GM19025 (cell line): Measurements from ENCODE around the gene CNGB1.

Experiments used
- ATAC-seq: cut with Tn5 transposase; IDR thresholded peaks from one replicate; pipeline ENCODE4 v1.9.1; 2021; ENCODE audit warnings: mild to moderate bottlenecking, low read depth, moderate library complexity; ENCODE audit not compliant: unreplicated experiment

Gene CNGB1

DNA sequence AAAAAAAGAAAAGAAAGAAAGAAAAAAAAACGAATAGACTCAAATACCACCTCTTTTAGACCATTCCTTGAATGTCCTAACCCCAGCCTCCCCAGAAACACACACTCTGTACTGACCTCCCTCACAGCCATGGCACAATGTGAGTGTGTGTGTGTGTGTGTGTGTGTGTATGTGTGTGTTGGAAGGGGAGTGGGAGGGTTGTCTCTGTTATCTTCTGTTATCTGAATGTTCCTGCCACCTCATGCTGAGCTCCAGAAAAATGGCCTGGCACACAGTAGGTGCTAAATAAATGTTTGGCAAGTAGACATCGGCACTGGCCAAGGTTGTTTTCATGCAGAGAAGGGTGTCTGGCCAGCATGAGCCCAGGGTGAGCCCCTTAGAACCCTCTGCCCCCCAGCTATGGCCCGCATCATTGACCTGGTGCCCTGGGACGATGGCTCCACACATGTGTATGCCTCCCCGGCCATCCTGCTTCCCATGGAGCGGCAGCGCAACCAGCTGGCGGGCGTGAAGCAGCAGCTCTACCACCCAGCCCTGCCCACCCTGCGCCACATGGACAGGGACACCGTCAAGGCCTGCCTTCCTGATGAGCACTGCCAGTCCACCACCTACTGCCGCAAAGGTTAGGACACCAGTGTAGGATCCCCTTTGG, 6.6 kb upstream of the CNGB1 start:
- ATAC-seq: no peak

DNA sequence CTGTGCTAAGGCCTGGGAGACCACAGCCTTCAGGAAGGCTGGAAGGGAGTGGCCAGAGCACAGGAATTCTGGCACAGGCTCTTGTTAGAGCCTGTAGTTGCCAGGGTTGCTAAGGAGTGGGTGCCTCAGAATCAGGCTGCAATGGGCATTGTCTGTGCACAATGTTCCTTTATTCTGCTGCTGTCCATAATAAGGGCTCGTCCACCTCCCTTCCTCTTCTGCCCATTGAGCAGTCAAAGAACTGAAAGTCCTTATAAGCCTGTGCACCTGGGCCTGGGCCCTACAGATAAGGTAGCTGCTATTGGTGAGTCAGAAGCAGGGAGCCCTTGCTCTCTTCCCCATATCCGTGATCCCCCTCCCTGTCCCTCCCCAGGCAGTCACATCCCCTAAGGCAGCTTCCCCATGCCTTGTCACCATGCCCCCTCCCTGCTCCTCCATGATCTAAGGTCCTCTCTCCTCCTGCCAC, 5.4 kb upstream of the CNGB1 start:
- ATAC-seq: no peak

DNA sequence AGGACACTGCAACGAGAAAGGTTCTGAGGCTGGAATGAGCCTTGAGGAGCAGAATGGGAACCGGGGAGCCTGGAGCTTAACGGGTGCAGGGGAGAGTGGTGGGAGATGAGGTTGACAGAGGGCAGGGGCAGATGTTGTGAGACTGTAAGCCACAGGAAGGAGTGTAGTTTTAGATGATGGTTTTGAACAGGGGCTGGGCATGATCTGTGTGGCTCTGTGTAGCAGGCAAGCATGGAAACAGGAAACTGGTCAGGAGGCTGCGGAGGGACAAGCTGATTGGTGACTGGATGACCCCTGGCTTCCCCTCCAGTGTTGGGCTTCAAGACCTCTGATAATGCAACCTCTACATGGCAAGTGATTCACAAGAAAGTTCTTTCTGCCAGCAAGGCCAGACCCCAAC, 1.4 kb upstream of the CNGB1 start:
- ATAC-seq: no peak

DNA sequence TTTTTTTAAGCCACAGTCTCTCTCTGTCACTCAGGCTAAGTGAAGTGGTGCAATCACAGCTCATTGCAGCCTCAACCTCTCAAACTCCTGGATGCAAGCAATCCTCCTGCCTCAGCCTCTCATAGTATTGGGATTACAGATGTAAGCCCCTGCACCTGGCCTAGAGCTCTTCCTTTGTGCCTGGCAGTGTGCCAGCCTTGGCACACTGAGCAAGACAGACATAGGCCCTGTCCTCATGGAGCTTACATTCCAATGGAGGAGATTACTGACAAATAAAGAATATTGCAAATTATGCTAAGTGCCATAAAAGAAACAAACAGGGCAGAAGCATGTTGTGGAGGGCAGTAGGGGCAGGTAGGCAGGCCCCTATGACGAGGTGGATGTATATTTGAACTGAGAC, 920 bp upstream of the CNGB1 start:
- ATAC-seq: no peak

DNA sequence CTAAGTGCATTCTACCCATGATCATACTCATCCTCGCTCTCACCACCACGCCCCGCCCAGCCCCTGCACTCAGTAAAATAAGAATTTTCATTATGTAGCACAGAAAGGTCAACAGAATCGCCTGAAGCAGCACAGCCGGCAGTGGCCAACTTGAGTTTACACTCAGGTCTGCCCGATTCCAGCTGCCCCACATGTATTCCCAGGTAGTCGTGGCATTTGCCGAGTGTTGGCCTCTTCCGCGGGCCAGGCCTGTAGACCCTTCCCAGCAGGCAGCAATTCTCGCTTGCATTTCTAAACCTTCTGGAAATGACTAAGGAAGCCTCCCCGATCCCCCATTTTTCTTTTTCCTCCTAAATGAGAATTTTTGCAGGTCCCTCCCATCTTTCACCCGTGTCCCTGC, 609 bp downstream of the CNGB1 start:
- no peak for ATAC-seq

DNA sequence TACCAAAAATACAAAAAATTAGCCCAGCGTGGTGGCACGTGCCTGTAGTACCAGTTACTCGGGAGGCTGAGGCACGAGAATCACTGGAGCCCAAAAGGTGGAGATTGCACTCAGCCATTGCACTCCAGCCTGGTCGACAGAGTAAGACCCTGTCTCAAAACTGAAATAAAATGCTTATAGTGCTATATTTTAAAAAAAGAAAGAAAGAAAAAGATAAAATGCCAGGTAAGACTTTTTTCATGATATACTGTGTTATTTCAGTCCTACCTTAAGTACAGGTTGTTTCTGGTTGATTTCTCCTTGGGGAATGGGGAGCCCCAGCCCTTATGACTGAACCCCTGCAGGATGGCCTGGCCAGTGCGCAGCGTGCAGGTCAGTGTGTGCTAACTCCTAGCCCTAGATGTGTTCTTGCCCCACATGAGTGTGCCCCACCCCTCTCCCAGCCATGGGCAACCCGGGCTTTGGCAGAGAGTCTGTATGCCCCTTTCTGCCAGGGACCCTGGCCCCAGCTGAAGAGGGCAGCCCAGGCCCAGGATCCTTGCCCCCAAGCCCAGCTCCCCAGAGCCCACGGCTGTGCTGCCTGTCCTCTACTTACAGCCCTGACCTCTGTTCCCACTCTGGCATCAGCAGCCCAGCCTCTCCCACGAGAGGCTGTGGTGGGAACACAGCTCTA, 1.3 kb downstream of the CNGB1 start:
- no peak for ATAC-seq

DNA sequence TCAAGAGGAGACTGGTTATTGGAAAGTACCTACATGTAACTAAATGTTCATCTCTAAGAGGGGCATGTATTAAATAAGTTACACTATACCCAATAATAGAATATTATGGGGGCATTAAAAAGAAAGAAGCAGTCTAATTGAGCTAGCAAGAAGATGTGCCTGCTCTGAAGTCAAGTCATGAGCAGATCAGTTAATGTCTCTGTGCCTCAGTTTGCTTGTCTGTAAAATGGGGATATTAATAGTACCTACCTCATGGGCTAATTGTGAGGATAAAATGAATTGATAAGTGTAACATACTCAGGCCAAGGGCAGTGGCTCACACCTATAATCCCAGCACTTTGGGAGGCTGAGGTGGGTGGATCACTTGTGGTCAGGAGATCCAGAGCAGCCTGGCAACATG, 3.0 kb downstream of the CNGB1 start:
- no peak for ATAC-seq

DNA sequence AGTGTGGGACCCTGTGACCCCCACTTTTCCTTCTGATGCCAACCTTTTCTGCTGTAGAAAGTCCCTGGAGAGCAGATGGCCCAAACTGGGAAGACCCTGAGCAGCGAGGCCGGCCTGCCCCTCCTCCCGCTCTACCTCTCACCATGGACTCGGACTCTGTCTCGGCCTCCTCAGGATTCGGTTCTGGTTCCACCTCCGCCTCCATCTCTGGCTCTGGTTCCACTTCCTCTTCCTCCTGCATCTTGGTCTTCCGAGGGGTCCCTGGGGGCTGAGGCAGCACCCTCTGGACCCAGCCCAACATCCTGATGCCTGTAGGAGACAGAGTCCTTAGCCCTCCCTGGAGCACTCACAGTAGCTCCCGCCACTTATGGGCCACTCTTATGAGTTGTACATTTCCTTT, 3.9 kb downstream of the CNGB1 start:
- ATAC-seq: no peak

DNA sequence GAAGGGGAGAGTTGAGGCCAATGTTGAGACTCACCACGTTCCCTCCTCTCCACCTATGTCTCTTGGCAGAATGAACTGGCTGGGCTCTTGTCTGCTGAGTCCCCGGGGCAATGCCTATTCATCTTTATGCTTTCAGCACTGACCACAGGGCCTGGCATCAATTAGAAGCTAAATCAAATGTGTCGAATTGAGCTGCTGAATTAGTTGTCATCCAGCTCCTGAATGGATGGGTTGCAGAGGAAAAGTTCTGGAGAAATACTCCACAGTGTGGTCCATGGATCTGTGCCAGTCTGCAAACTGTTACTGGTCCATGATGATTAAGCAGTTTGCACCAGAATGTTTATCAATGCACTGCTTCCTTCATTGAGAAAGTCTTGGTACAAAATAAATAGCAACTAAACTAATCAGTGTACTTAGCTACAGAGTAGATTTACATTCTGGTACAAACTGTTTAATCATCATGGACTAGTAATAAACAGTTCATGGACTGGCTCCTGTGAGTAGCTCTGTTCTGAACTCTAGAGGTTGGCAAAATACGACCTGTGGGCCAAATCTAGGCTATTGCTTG, 4.6 kb downstream of the CNGB1 start:
- ATAC-seq: no peak

DNA sequence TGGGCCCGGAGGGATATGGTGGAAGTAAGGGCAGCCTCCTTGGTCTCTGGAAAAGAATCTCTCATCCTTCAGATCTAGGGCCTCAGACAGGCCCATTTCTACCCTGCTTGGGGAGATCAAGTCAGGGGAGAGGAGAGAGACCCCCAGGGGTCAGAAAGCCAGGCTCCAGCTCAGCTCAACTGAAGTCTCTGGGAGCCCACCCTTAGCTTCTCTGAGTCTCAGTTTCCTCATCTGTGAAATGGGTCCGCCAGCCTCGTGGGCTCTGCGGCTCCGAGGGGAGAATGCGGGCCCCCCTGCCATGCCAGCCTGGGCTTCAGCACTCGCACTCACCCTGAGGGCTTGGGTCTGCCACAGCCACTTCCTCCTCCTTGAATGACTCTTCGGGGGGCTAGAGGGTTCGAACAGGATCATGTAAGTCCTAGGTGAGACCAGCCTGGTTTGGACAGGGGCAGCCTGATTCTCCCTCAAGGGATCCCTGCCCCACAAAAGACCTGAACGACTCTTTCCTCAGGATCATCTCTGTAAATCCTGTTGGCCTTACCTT, 6.7 kb downstream of the CNGB1 start:
- ATAC-seq: no peak

DNA sequence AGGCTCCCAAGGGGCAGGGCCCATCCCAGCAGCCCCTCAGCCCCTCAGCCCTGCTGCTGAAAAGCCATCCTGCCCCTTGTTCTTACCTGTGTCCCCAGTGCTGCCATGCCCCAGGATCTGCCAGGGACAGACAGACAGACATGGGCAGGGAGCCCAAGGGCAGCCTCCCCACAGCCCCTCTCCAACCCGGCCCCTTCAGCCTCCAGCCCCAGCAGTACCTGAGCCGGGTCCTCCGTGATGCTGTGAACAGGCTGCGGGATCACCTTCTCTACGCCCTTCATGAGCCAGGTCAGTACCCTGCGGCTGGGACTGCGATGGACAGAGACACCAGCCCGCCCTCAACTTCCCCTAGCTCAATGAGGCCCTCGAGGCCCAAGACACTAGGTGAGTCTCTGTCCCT, 8.2 kb downstream of the CNGB1 start:
- no peak for ATAC-seq

DNA sequence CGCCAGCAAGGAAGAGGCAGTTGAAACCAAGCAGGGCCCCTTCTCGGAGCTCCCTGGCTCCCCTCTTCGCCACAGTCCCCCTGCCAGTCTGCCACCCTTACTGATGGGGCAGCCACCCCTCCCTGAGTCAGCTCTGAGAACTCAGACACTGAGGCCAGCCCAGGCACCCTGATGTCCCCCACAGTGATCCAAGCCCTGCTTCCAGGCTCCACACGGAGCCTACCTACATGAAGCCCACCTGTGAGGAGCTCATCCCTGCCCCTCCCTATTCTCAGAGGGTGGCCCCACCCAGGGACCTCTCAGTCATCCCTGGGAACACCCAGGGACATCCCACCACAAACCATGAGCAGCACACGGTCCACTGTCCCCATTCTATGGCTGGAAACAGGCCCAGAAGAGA, 8.9 kb downstream of the CNGB1 start:
- no peak for ATAC-seq

DNA sequence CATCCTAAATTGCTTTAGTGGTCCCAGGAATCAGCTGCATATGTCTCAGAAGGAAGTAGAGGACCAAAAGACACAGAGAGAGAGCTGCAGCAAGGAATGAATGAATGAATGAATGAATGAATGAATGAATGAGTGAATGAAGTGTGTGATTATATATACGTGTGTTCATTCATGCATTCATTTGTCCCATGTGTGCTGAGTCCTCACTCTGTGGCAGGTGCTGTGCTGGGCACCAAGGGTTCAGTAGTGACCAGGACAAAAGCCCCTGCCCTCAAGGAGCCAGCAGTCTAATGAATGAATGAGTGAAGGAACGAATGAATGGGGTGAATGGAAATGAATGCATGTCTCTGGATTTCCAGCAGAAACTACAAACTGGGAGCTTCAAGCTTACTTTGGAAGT, 9.4 kb downstream of the CNGB1 start:
- no peak for ATAC-seq

DNA sequence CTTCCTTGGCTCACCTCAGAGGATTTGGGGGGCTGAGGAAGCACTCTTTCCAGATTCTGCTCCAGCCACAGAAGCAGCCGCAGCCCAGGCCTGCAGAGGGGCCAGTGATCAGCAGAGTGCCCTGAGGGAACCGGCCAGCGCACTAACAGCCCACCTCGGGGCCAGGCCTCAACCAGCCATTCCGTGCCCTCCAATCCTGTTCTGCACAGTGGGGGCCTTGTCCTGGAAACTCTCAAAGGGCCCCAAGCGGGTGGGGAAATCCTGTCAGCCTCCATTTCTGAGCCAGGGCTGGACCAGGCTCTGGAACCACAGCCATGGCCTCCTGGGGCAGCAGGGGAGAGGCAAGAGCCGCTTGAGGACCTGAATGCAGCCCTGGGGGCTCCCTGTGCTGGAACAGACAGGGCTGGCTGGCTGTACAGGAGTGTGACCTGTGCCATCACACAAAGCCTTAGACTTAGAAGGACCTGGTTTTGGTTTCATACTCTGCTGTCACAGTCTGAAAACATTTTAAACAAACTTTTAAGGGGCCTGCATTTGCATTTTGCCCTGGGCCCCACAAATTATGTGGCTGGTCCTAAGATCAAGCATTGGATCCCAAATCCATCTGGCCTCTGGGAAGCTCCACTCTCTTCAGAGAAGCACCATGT, 10.0 kb downstream of the CNGB1 start:
- no peak for ATAC-seq

DNA sequence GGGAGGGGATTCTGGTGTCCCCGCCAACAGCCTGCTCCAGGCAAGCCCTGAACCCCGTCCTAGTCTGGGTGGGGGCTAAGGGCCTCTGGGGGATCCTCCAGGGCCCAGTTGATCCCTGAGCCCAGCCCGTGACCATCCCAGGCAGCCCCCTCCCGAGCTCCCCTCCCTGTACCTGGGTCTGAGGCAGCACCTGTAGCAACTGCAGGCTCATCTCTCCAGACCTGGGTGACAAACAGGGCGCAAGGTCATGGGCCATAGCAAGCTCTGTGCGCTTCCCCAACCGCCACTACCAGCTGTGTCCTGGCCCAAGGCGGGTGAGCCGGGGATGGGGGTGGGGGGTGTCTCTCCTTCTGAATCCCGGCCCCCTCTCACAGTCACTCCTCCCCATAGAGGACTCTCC, 10.6 kb downstream of the CNGB1 start:
- ATAC-seq: no peak

DNA sequence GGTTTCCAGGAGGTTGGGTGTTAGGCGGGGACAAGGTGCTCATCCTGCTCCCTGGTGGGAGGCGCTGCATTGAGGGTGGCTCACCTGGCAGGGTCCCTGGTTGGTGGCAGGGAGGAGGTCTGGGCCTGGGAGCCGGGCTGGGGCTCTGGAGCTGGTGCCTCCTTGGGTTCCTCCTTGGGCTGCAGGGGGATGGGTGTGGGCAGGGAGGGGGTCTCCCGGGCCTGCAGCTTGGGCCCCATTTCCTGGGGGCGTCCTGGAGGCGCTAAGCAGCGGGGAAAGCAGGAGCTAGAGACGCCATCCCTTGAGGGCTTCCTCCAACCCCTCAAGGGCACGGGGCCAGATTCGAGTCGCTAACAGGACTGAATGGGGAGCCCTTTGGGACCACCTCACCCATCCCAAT, 11.1 kb downstream of the CNGB1 start:
- ATAC-seq: no peak

DNA sequence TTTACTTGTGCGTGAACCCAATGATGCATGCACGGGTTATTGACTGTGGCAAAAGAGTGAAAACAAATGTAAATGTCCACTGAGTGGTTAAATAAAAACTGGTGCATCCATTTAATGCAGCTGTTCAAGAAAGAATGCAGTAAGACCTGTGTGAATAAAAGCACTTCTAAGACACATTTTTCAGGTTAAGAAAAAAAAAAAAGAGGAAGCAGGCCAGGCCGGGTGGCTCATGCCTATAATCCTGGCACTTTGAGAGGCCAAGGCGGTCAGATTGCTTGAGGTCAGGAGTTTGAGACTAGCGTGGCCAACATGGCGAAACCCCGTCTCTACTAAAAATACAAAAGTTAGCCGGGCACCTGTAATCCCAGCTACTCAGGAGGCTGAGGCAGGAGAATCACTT, 11.8 kb downstream of the CNGB1 start:
- no peak for ATAC-seq

DNA sequence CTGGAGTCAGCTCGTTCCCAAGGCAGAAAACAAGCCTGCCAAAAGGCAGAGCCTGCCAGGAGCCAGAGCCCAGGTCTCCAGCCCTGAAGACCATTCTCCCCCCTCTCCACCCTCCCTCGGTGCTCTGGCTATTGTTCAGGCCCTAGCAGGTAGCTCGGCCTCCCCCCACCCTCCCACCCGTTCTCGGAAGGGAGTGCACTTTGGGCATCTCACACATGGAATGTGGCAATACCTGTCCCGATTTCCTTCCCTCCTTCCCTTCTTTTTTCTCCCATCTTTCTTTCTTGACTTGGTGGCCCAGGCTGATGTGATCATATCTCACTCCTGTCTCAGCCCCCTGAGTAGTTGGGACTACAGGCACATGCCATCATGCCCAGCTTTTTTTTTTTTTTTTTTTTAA, 12.4 kb downstream of the CNGB1 start:
- no peak for ATAC-seq

DNA sequence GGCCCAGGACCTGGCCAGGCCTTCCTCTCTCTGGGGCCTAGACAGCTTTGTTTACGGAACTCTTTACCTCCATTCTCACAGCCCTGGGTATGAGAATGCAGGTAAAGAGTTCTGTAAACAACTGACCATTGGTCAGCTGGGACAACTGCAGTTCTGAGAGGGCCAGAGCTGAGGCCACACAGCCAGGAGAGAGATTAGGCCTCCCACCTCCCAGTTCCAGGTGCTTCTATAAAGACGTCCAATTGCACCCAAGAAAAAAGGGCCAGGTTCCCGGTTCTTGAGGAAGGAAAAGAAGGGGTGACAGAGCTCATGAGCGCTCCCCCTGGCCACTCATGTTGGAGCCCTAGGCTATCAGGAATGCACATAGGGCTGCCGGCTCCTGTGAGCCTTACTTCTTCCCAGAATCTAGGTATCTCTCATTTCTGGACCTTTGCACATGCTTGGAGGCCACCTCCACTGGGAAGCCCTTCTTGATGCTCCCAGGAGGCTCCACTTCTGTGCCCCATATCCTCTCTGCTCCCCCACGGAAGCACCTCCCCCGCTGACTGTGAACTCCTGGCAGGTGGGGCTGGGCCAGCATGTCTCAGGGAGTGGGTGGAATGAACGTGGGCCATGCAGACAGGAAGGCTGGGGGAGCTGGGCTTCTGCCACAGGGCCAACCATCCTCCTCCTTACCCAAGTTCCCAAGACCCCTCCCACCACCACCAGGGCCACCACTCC, 13.1 kb downstream of the CNGB1 start:
- no peak for ATAC-seq

DNA sequence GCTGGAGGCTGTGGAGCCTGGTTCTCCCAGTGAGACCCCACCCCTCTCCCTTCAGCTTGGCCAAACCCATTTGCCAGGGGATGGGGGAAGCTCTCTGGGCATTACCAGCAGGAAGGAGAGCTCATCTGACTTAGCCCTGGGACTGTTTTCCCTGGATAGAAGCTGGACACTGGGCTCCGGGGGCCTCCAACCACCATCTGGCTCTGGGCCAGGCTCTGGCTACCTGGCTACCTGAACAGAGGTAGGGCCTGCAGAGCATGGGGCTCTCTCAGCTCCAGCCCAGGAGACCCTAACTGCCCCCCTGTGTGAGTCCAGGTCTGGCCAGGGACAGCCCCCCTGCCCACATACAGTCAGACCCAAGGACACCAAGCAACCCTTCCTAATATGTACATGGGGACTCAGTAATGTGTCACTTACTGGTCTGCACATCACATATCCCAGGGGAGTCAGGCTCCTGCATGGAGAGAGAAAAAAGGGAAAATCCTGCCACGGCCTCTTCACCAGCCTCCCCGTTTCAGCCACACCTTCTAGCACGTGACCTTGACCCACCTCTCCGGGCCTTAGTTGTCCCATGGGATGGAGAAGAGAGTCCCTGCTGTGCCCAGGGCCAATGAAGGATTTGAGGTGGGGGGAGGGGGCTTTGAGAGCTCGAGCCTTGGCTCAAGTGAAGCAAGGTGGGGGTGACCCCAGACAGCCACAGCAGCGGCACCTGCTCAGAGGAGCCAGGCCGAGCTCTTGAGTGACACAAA, 13.8 kb downstream of the CNGB1 start:
- no peak for ATAC-seq
